GM23248 (cell line): ENCODE data around the gene ZNF282. TPM values are rescaled to one million over a fixed set of nuclear protein-coding genes. Genes with fewer than 3 reads are reported as not detected.
"Not testable (repeated sequence)": the region's sequence is repeated elsewhere in the genome, so short reads cannot be mapped to it uniquely, and the experiment has no call there.

Experiments
- DNase-seq: peaks from one replicate; pipeline ENCODE4 v3.0.0-alpha.2; 2015
- H2AFZ ChIP-seq: fragments of 200-600 bp; sonication (generic); 2 replicates; pipeline ENCODE4 v1.6.1; 2016; ENCODE audit warnings: antibody characterized with exemption
- H3F3A ChIP-seq: fragments of 200-600 bp; sonication (generic); 2 replicates; pipeline ENCODE4 v1.6.1; 2016; ENCODE audit warnings: mild to moderate bottlenecking, antibody characterized with exemption, mixed run types; ENCODE audit not compliant: insufficient read depth
- H3K27ac ChIP-seq: fragments of 200-600 bp; sonication (generic); 2 replicates; pipeline ENCODE4 v1.5.1; 2016; ENCODE audit warnings: mild to moderate bottlenecking
- H3K27me3 ChIP-seq: fragments of 200-600 bp; sonication (generic); replicated peaks from 2 replicates; pipeline ENCODE4 v1.6.1; 2016; ENCODE audit warnings: mild to moderate bottlenecking; ENCODE audit not compliant: insufficient read depth
- H3K36me3 ChIP-seq: fragments of 200-600 bp; sonication (generic); 2 replicates; pipeline ENCODE4 v1.6.1; 2016; ENCODE audit warnings: low read depth, mild to moderate bottlenecking
- H3K4me1 ChIP-seq: fragments of 200-600 bp; sonication (generic); 2 replicates; pipeline ENCODE4 v1.6.1; 2016; ENCODE audit warnings: mild to moderate bottlenecking; ENCODE audit not compliant: insufficient read depth
- H3K4me2 ChIP-seq: fragments of 200-600 bp; sonication (generic); one replicate; pipeline ENCODE4 v1.6.1; 2016; ENCODE audit warnings: mild to moderate bottlenecking; ENCODE audit not compliant: unreplicated experiment
- H3K4me3 ChIP-seq: fragments of 200-600 bp; sonication (generic); 2 replicates; pipeline ENCODE4 v1.5.1; 2016; ENCODE audit warnings: mild to moderate bottlenecking
- H3K79me2 ChIP-seq: fragments of 200-600 bp; sonication (generic); 2 replicates; pipeline ENCODE4 v1.6.1; 2016; ENCODE audit warnings: mild to moderate bottlenecking; ENCODE audit not compliant: insufficient read depth
- H3K9ac ChIP-seq: fragments of 200-600 bp; sonication (generic); 2 replicates; pipeline ENCODE4 v1.6.1; 2016; ENCODE audit warnings: mild to moderate bottlenecking
- H3K9me2 ChIP-seq: fragments of 200-600 bp; sonication (generic); 2 replicates; pipeline ENCODE4 v1.6.1; 2016; ENCODE audit warnings: mixed run types, mild to moderate bottlenecking, moderate library complexity; ENCODE audit not compliant: insufficient read depth
- H3K9me3 ChIP-seq: fragments of 200-600 bp; sonication (generic); one replicate; pipeline ENCODE4 v1.6.1; 2017; ENCODE audit warnings: low read depth
- H4K20me1 ChIP-seq: fragments of 200-600 bp; sonication (generic); 2 replicates; pipeline ENCODE4 v1.6.0; 2016; ENCODE audit not compliant: insufficient read depth
- EZH2 ChIP-seq: fragments of 200-600 bp; sonication (generic); IDR thresholded peaks from 2 replicates; pipeline ENCODE4 v1.6.1; 2018; ENCODE audit warnings: antibody characterized with exemption, mild to moderate bottlenecking; ENCODE audit not compliant: insufficient read depth, poor library complexity, severe bottlenecking
- EZH2phosphoT487 ChIP-seq: fragments of 200-600 bp; sonication (generic); IDR thresholded peaks from 2 replicates; pipeline ENCODE4 v1.6.1; 2018; ENCODE audit warnings: antibody characterized with exemption, moderate library complexity, mild to moderate bottlenecking, low read depth; ENCODE audit not compliant: insufficient read depth
- WGBS, 2 experiments: methylation state at CpG; one replicate each; pipeline ENCODE4 v1.1.6; 2015 to 2017; ENCODE audit warnings: low lambda C conversion rate in 2 of 2, low coverage in 1 of 2; ENCODE audit errors: missing lambda C conversion rate in 2 of 2; 5-methylcytosine and 5-hydroxymethylcytosine counted together
- in situ Hi-C: fragments of 300-500 bp; cut with MboI; formaldehyde crosslinking; loops from 2 replicates; pipeline ENCODE4 v1.15.0; 2020
- polyA plus RNA-seq: library from polyadenylated mRNA; unstranded; fragments of >200 nt; fragmentation: Nextera tagmentation; extraction: Ambion mirVana; gene quantifications from 2 replicates; pipeline ENCODE4 v1.2.1, GENCODE V29; 2016
- small RNA-seq: library from RNA; depleted of rRNA; stranded (forward); fragments of <200 nt; gene quantifications from one replicate; pipeline ENCODE3, GENCODE V24; 2014; ENCODE audit warnings: low read depth, low replicate concordance
- total RNA-seq: library from RNA; depleted of rRNA; stranded (reverse); fragments of >200 nt; shearing (Covaris generic); gene quantifications from 2 replicates; pipeline ENCODE4 v1.2.3, GENCODE V29; 2014; rRNA removed

The ZNF282 gene
- total and polyA plus RNA-seq, 2 experiments from 2014 or later, result 2.8 to 24.1 TPM

DNA sequence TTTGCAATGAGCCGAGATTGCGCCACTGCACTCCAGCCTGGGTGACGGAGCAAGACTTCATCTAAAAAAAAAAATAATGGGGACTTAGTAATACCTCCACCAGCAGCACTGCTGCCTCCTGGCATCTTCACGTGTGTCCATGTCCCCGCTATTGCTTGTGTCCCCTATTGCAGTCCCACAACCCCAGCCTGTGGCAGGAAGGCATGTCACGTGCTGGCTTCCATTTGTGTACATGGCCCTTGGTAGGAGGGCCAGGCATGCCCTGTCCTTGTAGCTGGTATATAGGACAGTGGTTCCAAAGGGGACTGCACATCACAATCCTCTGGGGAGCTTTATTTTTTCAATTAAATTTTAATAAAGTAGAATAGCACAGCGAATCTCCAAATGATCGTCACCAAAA is 72.4 kb downstream of the ZNF282 start:
- no peak overlapping the region for H3K9ac ChIP-seq
- DNase-seq, result no peak
- H4K20me1 ChIP-seq, result no peaks in the 10 kb centered on the region; the same call in 1 of the 2 replicates
- no peak overlapping the region for H3K27ac ChIP-seq
- H3K4me3 ChIP-seq, result no peak overlapping the region
- H3K9me3 ChIP-seq, result no peaks in the 10 kb centered on the region
- H3K36me3 ChIP-seq, result peaks cover 40% of the 10 kb centered on the region
- in situ Hi-C loops, result no loop called here
- H3F3A ChIP-seq, result peaks cover 8% of the 10 kb centered on the region; the same call in 1 of the 2 replicates
- no peaks in the 10 kb centered on the region for H3K9me2 ChIP-seq
- WGBS, 2 experiments, result 92 to 95% methylated on average over 8 of the region's 8 CpGs
- no peaks in the 10 kb centered on the region for H3K27me3 ChIP-seq
- TF ChIP-seq EZH2 (no peak), EZH2phosphoT487 (no peak)
- peaks cover 84% of the 10 kb centered on the region for H3K79me2 ChIP-seq
- H2AFZ ChIP-seq, result no peak overlapping the region
- no peak overlapping the region for H3K4me2 ChIP-seq
- peaks cover 13% of the 10 kb centered on the region for H3K4me1 ChIP-seq

- H2AFZ ChIP-seq, H3K9me3 ChIP-seq, DNase-seq, H3K4me2 ChIP-seq, H3K9ac ChIP-seq, H3K27ac ChIP-seq, H3F3A ChIP-seq, H3K4me3 ChIP-seq, H4K20me1 ChIP-seq, H3K4me1 ChIP-seq, H3K9me2 ChIP-seq, in situ Hi-C loops, H3K27me3 ChIP-seq: not testable (repeated sequence)
- peaks cover 49% of the 10 kb centered on the region; the same call in 1 of the 2 replicates for H3K36me3 ChIP-seq
- 94 to 97% methylated on average over 8 of the region's 8 CpGs for WGBS, 2 experiments
- H3K79me2 ChIP-seq, result peaks cover 52% of the 10 kb centered on the region
Measured at GRCh38 chr7:149274424-149274823, 79.1 kb downstream of the ZNF282 start.

Small RNA genes within 50 kb of the gene (small RNA-seq; reads per million reads assigned to genes)
- gene AC004890.1, result not detected

Other genes with a start within 250 kb of the ZNF282 start
- 191 and 196 TPM in 2 replicates for gene PDIA4, start 167.0 kb upstream of the ZNF282 start, total RNA-seq
- gene PDIA4, start 167.0 kb upstream of the ZNF282 start, polyA plus RNA-seq, result 204 and 210 TPM in 2 replicates
- gene ZNF786, start 104.8 kb upstream of the ZNF282 start, total RNA-seq, result 3.5 and 5.3 TPM in 2 replicates
- gene ZNF786, start 104.8 kb upstream of the ZNF282 start, polyA plus RNA-seq, result 3.5 and 3.9 TPM in 2 replicates
- gene ZNF425, start 69.2 kb upstream of the ZNF282 start, total RNA-seq, result 3.8 and 5.4 TPM in 2 replicates
- 3.9 and 4.1 TPM in 2 replicates for gene ZNF425, start 69.2 kb upstream of the ZNF282 start, polyA plus RNA-seq
- gene ZNF398, start 48.1 kb upstream of the ZNF282 start, total RNA-seq, result 8.1 and 12.5 TPM in 2 replicates
- 6.7 and 7.1 TPM in 2 replicates for gene ZNF398, start 48.1 kb upstream of the ZNF282 start, polyA plus RNA-seq
- gene ZNF212, start 44.1 kb downstream of the ZNF282 start, total RNA-seq, result 4.1 and 9.4 TPM in 2 replicates
- gene ZNF212, start 44.1 kb downstream of the ZNF282 start, polyA plus RNA-seq, result 5.3 and 7.1 TPM in 2 replicates
- gene ZNF783, start 66.7 kb downstream of the ZNF282 start, total RNA-seq, result 8.6 and 11.3 TPM in 2 replicates
- 3.5 and 3.6 TPM in 2 replicates for gene ZNF783, start 66.7 kb downstream of the ZNF282 start, polyA plus RNA-seq